Hepatocyte (in vitro differentiated cells): Measurements from ENCODE around the gene FAM180A. TPM values are rescaled to one million over a fixed set of nuclear protein-coding genes. Genes with fewer than 3 reads are reported as not detected.

ENCODE experiments used
- DNase-seq: peaks from one replicate; pipeline ENCODE4 v3.0.0-alpha.2; 2016; ENCODE audit warnings: low spot score
- H2AFZ ChIP-seq: fragments of 200-600 bp; sonication (generic); 2 replicates; pipeline ENCODE4 v1.6.0; 2016; ENCODE audit warnings: antibody characterized with exemption, mild to moderate bottlenecking
- H3K27ac ChIP-seq: fragments of 200-600 bp; sonication (generic); 2 replicates; pipeline ENCODE4 v1.5.1; 2016; ENCODE audit warnings: mild to moderate bottlenecking
- H3K27me3 ChIP-seq: fragments of 200-600 bp; sonication (generic); 2 replicates; pipeline ENCODE4 v1.6.1; 2016
- H3K36me3 ChIP-seq: fragments of 200-600 bp; sonication (generic); replicated peaks from 2 replicates; pipeline ENCODE4 v1.5.1; 2016; ENCODE audit warnings: low read depth; ENCODE audit not compliant: insufficient read depth
- H3K4me1 ChIP-seq: fragments of 200-600 bp; sonication (generic); 2 replicates; pipeline ENCODE4 v1.5.1; 2016; ENCODE audit warnings: mild to moderate bottlenecking, moderate library complexity; ENCODE audit not compliant: insufficient read depth
- H3K4me2 ChIP-seq: fragments of 200-600 bp; sonication (generic); 2 replicates; pipeline ENCODE4 v1.6.0; 2016
- H3K4me3 ChIP-seq: fragments of 200-600 bp; sonication (generic); 2 replicates; pipeline ENCODE4 v1.5.1; 2016; ENCODE audit warnings: mild to moderate bottlenecking
- H3K79me2 ChIP-seq: fragments of 200-600 bp; sonication (generic); 2 replicates; pipeline ENCODE4 v1.6.0; 2017; ENCODE audit warnings: mild to moderate bottlenecking
- H3K9me2 ChIP-seq: fragments of 200-600 bp; sonication (generic); replicated peaks from 2 replicates; pipeline ENCODE4 v1.6.0; 2017; ENCODE audit warnings: mild to moderate bottlenecking; ENCODE audit not compliant: insufficient read depth
- H3K9me3 ChIP-seq: fragments of 200-600 bp; sonication (generic); 2 replicates; pipeline ENCODE4 v1.5.1; 2016; ENCODE audit warnings: low read depth, mild to moderate bottlenecking
- H4K20me1 ChIP-seq: fragments of 200-600 bp; sonication (generic); 2 replicates; pipeline ENCODE4 v1.6.0; 2016; ENCODE audit warnings: mild to moderate bottlenecking; ENCODE audit not compliant: insufficient read depth, poor library complexity, severe bottlenecking
- EZH2 ChIP-seq: fragments of 200-600 bp; sonication (generic); IDR thresholded peaks from 2 replicates; pipeline ENCODE4 v1.6.1; 2016; ENCODE audit warnings: antibody characterized with exemption, mild to moderate bottlenecking, borderline replicate concordance
- EZH2phosphoT487 ChIP-seq: fragments of 200-600 bp; sonication (generic); IDR thresholded peaks from one replicate; pipeline ENCODE4 v1.6.1; 2018; ENCODE audit warnings: antibody characterized with exemption, mild to moderate bottlenecking, low read depth, moderate library complexity; ENCODE audit not compliant: unreplicated experiment, severe bottlenecking
- WGBS: methylation state at CpG from one replicate; pipeline ENCODE4 v1.1.6; 2016; ENCODE audit warnings: low lambda C conversion rate; ENCODE audit errors: missing lambda C conversion rate; 5-methylcytosine and 5-hydroxymethylcytosine counted together
- polyA plus RNA-seq: library from polyadenylated mRNA; unstranded; fragments of >200 nt; fragmentation: Nextera tagmentation; extraction: Ambion mirVana; gene quantifications from 2 replicates; pipeline ENCODE4 v1.2.1, GENCODE V29; 2016
- total RNA-seq: library from RNA; depleted of rRNA; stranded (reverse); fragments of >200 nt; gene quantifications from 2 replicates; pipeline ENCODE4 v1.2.3, GENCODE V29; 2014
- TF ChIP-seq, protein P1 (sequence below): fragments of 200-600 bp; sonication (generic); IDR thresholded peaks from 2 replicates; pipeline ENCODE4 v1.5.1; 2016; ENCODE audit warnings: antibody characterized with exemption, mild to moderate bottlenecking; ENCODE audit not compliant: poor library complexity

FAM180A gene
- total and polyA plus RNA-seq, 2 experiments from 2014 or later = not detected

GRCh38 chr7:135690566-135690965 is 58.0 kb downstream of the FAM180A start:
- no peaks in the 10 kb centered on the region for H3K9me2 ChIP-seq
- no peaks in the 10 kb centered on the region for H4K20me1 ChIP-seq
- H2AFZ ChIP-seq = no peak overlapping the region
- TF ChIP-seq EZH2 = no peak
- TF ChIP-seq, protein P1, sequence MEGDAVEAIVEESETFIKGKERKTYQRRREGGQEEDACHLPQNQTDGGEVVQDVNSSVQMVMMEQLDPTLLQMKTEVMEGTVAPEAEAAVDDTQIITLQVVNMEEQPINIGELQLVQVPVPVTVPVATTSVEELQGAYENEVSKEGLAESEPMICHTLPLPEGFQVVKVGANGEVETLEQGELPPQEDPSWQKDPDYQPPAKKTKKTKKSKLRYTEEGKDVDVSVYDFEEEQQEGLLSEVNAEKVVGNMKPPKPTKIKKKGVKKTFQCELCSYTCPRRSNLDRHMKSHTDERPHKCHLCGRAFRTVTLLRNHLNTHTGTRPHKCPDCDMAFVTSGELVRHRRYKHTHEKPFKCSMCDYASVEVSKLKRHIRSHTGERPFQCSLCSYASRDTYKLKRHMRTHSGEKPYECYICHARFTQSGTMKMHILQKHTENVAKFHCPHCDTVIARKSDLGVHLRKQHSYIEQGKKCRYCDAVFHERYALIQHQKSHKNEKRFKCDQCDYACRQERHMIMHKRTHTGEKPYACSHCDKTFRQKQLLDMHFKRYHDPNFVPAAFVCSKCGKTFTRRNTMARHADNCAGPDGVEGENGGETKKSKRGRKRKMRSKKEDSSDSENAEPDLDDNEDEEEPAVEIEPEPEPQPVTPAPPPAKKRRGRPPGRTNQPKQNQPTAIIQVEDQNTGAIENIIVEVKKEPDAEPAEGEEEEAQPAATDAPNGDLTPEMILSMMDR = no peak
- no peak for TF ChIP-seq EZH2phosphoT487
- 97% methylated on average over 3 of the region's 3 CpGs for WGBS
- H3K36me3 ChIP-seq = no peaks in the 10 kb centered on the region
- DNase-seq = no peak
- H3K9me3 ChIP-seq = no peaks in the 10 kb centered on the region
- H3K4me3 ChIP-seq = no peak overlapping the region
- H3K79me2 ChIP-seq = no peaks in the 10 kb centered on the region
- H3K27me3 ChIP-seq = no peaks in the 10 kb centered on the region
- H3K4me2 ChIP-seq = no peak overlapping the region
- H3K4me1 ChIP-seq = no peaks in the 10 kb centered on the region
- H3K27ac ChIP-seq = no peak overlapping the region

DNA sequence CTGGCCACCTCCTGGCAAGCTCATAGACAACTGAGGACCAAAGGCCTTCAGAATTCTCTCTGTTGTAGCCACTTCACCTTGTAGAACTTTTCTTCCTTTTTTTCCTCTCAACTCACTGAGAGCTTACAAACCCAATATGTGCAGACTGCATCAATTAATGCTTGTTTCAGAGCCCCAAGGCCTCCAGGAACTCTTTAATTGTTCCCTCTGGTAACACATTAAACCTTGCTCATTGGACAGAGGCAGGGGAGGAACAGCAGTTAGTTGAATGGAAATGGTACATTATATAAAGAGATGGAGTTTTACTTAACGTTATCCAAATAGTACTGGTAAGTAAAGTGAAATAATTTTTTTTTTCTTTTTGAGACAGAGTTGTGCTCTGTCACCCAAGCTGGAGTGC is 61.1 kb downstream of the FAM180A start:
- no peaks in the 10 kb centered on the region for H3K9me2 ChIP-seq
- no peaks in the 10 kb centered on the region for H3K79me2 ChIP-seq
- H3K9me3 ChIP-seq = no peaks in the 10 kb centered on the region
- no peaks in the 10 kb centered on the region for H3K4me1 ChIP-seq
- no peaks in the 10 kb centered on the region for H3K27me3 ChIP-seq
- no peak overlapping the region for H3K4me2 ChIP-seq
- no peak overlapping the region for H3K27ac ChIP-seq
- no peaks in the 10 kb centered on the region for H4K20me1 ChIP-seq
- no peak overlapping the region for H3K4me3 ChIP-seq
- 65% methylated on average over 1 of the region's 1 CpG for WGBS
- no peaks in the 10 kb centered on the region for H3K36me3 ChIP-seq
- H2AFZ ChIP-seq = no peak overlapping the region
- DNase-seq = no peak
- no peak for TF ChIP-seq EZH2phosphoT487
- TF ChIP-seq, protein P1 = no peak
- no peak for TF ChIP-seq EZH2

DNA sequence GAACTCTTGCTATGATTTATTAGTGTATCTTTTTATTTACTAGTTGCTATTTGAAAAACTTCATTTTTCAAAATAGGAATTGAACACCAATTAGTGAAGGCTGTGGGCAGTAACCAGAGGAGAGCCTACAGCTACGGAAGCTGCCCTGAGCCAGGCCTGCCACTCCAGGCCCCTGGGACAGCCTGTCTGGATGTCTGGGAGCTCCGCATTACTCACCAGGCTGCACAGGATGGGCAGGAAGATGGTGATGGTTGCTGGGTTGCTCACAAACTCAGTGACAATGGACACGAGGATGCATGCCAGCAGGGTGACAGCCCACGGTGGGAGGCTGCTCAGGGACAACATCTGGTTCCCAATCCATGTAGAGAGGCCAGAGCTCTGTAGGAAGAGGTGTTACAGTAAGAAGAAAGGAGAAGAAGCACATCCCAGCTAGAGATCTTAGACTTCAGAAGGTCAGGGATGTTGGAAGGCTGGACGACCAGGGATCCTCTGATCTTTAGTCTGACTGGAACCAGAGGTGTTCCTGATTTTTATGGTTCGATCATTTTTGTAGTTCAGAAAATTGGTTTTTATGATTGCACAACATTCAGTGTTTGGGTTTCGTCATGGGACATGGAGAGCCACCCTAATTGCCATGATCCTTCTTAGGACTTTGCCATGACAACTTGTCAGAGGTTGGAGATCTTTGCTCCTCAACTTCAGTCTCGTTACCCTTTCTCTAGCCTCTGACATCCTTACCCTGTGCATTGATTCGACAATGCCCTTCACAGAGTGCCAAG is 63.1 kb downstream of the FAM180A start:
- Histone ChIP-seq H3K4me1 (no peaks in the 10 kb centered on the region), H4K20me1 (no peaks in the 10 kb centered on the region), H3K27me3 (no peaks in the 10 kb centered on the region), H3K36me3 (no peaks in the 10 kb centered on the region), H3K9me3 (no peaks in the 10 kb centered on the region), H3K27ac (no peak overlapping the region), H3K4me2 (no peak overlapping the region), H3K9me2 (no peaks in the 10 kb centered on the region), H3K4me3 (no peak overlapping the region), H2AFZ (no peak overlapping the region), H3K79me2 (no peaks in the 10 kb centered on the region)
- DNase-seq = no peak
- WGBS = 87% methylated on average over 9 of the region's 9 CpGs
- TF ChIP-seq EZH2 = no peak

GRCh38 chr7:135684699-135685098 is 63.9 kb downstream of the FAM180A start:
- TF ChIP-seq EZH2 (no peak), EZH2phosphoT487 (no peak)
- TF ChIP-seq, protein P1 = no peak
- 97% methylated on average over 5 of the region's 5 CpGs for WGBS
- Histone ChIP-seq H3K4me3 (no peak overlapping the region), H3K27me3 (no peaks in the 10 kb centered on the region), H3K4me1 (no peaks in the 10 kb centered on the region), H3K4me2 (no peak overlapping the region), H3K27ac (no peak overlapping the region), H4K20me1 (no peaks in the 10 kb centered on the region), H3K9me3 (no peaks in the 10 kb centered on the region), H3K36me3 (no peaks in the 10 kb centered on the region), H3K79me2 (no peaks in the 10 kb centered on the region), H3K9me2 (no peaks in the 10 kb centered on the region), H2AFZ (no peak overlapping the region)
- no peak for DNase-seq
